ENCODE results near the gene SIAH1.

DNA sequence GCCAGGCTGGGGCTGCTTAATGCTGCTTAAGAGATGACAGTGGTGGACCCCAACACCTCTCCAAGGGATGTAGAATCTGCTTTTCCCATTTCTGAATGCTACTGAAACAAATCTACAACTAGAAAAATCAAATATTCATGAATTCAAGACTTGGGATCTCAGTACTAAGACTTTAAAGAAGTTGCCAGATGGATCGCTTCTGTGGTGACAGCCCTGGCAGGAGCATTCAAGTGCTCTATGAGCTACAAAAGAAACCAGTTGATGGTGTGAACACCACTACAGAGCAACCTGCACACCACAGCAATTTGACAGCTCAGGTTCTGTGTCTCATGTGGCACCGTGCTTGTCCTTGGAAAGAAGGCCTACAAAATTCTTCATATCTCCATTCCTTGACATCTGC is 42.6 kb downstream of the SIAH1 start:
- no peak for TF ChIP-seq ZBTB21 (tag by site-specific recombination; IDR thresholded peaks at IDR 0.05)
- TF ChIP-seq, protein P1, sequence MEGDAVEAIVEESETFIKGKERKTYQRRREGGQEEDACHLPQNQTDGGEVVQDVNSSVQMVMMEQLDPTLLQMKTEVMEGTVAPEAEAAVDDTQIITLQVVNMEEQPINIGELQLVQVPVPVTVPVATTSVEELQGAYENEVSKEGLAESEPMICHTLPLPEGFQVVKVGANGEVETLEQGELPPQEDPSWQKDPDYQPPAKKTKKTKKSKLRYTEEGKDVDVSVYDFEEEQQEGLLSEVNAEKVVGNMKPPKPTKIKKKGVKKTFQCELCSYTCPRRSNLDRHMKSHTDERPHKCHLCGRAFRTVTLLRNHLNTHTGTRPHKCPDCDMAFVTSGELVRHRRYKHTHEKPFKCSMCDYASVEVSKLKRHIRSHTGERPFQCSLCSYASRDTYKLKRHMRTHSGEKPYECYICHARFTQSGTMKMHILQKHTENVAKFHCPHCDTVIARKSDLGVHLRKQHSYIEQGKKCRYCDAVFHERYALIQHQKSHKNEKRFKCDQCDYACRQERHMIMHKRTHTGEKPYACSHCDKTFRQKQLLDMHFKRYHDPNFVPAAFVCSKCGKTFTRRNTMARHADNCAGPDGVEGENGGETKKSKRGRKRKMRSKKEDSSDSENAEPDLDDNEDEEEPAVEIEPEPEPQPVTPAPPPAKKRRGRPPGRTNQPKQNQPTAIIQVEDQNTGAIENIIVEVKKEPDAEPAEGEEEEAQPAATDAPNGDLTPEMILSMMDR (tag by site-specific recombination; IDR thresholded peaks at IDR 0.05): no peak
- TF ChIP-seq, protein P2, sequence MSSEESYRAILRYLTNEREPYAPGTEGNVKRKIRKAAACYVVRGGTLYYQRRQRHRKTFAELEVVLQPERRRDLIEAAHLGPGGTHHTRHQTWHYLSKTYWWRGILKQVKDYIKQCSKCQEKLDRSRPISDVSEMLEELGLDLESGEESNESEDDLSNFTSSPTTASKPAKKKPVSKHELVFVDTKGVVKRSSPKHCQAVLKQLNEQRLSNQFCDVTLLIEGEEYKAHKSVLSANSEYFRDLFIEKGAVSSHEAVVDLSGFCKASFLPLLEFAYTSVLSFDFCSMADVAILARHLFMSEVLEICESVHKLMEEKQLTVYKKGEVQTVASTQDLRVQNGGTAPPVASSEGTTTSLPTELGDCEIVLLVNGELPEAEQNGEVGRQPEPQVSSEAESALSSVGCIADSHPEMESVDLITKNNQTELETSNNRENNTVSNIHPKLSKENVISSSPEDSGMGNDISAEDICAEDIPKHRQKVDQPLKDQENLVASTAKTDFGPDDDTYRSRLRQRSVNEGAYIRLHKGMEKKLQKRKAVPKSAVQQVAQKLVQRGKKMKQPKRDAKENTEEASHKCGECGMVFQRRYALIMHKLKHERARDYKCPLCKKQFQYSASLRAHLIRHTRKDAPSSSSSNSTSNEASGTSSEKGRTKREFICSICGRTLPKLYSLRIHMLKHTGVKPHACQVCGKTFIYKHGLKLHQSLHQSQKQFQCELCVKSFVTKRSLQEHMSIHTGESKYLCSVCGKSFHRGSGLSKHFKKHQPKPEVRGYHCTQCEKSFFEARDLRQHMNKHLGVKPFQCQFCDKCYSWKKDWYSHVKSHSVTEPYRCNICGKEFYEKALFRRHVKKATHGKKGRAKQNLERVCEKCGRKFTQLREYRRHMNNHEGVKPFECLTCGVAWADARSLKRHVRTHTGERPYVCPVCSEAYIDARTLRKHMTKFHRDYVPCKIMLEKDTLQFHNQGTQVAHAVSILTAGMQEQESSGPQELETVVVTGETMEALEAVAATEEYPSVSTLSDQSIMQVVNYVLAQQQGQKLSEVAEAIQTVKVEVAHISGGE (tag by site-specific recombination; conservative IDR thresholded peaks at IDR 0.05; ENCODE audit: low read depth): no peak
- TF ChIP-seq, protein P3, sequence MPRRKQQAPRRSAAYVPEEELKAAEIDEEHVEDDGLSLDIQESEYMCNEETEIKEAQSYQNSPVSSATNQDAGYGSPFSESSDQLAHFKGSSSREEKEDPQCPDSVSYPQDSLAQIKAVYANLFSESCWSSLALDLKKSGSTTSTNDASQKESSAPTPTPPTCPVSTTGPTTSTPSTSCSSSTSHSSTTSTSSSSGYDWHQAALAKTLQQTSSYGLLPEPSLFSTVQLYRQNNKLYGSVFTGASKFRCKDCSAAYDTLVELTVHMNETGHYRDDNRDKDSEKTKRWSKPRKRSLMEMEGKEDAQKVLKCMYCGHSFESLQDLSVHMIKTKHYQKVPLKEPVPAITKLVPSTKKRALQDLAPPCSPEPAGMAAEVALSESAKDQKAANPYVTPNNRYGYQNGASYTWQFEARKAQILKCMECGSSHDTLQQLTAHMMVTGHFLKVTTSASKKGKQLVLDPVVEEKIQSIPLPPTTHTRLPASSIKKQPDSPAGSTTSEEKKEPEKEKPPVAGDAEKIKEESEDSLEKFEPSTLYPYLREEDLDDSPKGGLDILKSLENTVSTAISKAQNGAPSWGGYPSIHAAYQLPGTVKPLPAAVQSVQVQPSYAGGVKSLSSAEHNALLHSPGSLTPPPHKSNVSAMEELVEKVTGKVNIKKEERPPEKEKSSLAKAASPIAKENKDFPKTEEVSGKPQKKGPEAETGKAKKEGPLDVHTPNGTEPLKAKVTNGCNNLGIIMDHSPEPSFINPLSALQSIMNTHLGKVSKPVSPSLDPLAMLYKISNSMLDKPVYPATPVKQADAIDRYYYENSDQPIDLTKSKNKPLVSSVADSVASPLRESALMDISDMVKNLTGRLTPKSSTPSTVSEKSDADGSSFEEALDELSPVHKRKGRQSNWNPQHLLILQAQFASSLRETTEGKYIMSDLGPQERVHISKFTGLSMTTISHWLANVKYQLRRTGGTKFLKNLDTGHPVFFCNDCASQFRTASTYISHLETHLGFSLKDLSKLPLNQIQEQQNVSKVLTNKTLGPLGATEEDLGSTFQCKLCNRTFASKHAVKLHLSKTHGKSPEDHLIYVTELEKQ (tag by site-specific recombination; IDR thresholded peaks at IDR 0.05; ENCODE audit: borderline replicate concordance): no peak
- no peak for TF ChIP-seq ZBTB7A (tag by site-specific recombination; IDR thresholded peaks at IDR 0.05; ENCODE audit: low read depth)
- TF ChIP-seq, protein P4, sequence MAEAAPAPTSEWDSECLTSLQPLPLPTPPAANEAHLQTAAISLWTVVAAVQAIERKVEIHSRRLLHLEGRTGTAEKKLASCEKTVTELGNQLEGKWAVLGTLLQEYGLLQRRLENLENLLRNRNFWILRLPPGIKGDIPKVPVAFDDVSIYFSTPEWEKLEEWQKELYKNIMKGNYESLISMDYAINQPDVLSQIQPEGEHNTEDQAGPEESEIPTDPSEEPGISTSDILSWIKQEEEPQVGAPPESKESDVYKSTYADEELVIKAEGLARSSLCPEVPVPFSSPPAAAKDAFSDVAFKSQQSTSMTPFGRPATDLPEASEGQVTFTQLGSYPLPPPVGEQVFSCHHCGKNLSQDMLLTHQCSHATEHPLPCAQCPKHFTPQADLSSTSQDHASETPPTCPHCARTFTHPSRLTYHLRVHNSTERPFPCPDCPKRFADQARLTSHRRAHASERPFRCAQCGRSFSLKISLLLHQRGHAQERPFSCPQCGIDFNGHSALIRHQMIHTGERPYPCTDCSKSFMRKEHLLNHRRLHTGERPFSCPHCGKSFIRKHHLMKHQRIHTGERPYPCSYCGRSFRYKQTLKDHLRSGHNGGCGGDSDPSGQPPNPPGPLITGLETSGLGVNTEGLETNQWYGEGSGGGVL (tag by site-specific recombination; IDR thresholded peaks at IDR 0.05): no peak
- no peak for TF ChIP-seq ZNF670 (tag by site-specific recombination; IDR thresholded peaks at IDR 0.05; ENCODE audit: low read depth)
- TF ChIP-seq, protein P5, sequence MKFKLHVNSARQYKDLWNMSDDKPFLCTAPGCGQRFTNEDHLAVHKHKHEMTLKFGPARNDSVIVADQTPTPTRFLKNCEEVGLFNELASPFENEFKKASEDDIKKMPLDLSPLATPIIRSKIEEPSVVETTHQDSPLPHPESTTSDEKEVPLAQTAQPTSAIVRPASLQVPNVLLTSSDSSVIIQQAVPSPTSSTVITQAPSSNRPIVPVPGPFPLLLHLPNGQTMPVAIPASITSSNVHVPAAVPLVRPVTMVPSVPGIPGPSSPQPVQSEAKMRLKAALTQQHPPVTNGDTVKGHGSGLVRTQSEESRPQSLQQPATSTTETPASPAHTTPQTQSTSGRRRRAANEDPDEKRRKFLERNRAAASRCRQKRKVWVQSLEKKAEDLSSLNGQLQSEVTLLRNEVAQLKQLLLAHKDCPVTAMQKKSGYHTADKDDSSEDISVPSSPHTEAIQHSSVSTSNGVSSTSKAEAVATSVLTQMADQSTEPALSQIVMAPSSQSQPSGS (tag by site-specific recombination; IDR thresholded peaks at IDR 0.05; ENCODE audit: low read depth): no peak
